Type B pancreatic cell (in vitro differentiated cells): ENCODE data around the gene LCAT. TPM values are rescaled to one million over a fixed set of nuclear protein-coding genes. Genes with fewer than 3 reads are reported as not detected.

Source experiments
- DNase-seq: peaks from one replicate; pipeline ENCODE4 v3.0.0; 2021; ENCODE audit warnings: mixed read lengths; ENCODE audit not compliant: unreplicated experiment; ENCODE audit errors: extremely low spot score
- H3K27ac Mint-ChIP-seq: 2 replicates; pipeline ENCODE4 v1.8.0; 2021; ENCODE audit warnings: mild to moderate bottlenecking, mixed read lengths
- H3K27me3 Mint-ChIP-seq: 2 replicates; pipeline ENCODE4 v1.8.0; 2021; ENCODE audit warnings: mixed read lengths
- H3K36me3 Mint-ChIP-seq: 2 replicates; pipeline ENCODE4 v1.8.0; 2021; ENCODE audit warnings: mixed read lengths
- H3K4me1 Mint-ChIP-seq: one replicate; pipeline ENCODE4 v1.8.0; 2021; ENCODE audit warnings: mixed read lengths; ENCODE audit not compliant: unreplicated experiment
- H3K4me3 Mint-ChIP-seq: 2 replicates; pipeline ENCODE4 v1.8.0; 2021; ENCODE audit warnings: mild to moderate bottlenecking, mixed read lengths
- H3K9me3 Mint-ChIP-seq: 2 replicates; pipeline ENCODE4 v1.8.0; 2021; ENCODE audit warnings: mixed read lengths
- CTCF ChIP-seq: fragments of 200-600 bp; sonication (generic); conservative IDR thresholded peaks from 2 replicates; pipeline ENCODE4 v1.5.0; 2021; ENCODE audit warnings: antibody characterized with exemption, mild to moderate bottlenecking
- total RNA-seq: library from RNA; stranded (reverse); gene quantifications from 2 replicates; pipeline ENCODE4 v1.2.1, GENCODE V29; 2021; ENCODE audit warnings: low replicate concordance

LCAT gene
- total RNA-seq, 1 donor from 2014 or later = 26.1 TPM

- H3K27ac Mint-ChIP-seq = no peak overlapping the region
- H3K36me3 Mint-ChIP-seq = peaks cover 18% of the 10 kb centered on the region
- DNase-seq = no peak
- no peaks in the 10 kb centered on the region for H3K27me3 Mint-ChIP-seq
- H3K9me3 Mint-ChIP-seq = no peaks in the 10 kb centered on the region
- H3K4me3 Mint-ChIP-seq = no peak overlapping the region
- H3K4me1 Mint-ChIP-seq = peaks cover 21% of the 10 kb centered on the region
- no peak for TF ChIP-seq CTCF
Observed at GRCh38 chr16:67962135-67962534, 18.2 kb upstream of the LCAT start.

- H3K27ac Mint-ChIP-seq = no peak overlapping the region
Observed at GRCh38 chr16:67961551-67961957, 17.6 kb upstream of the LCAT start.

GRCh38 chr16:67959536-67960329, 15.8 kb upstream of the LCAT start:
- H3K9me3 Mint-ChIP-seq = no peaks in the 10 kb centered on the region
- DNase-seq = no peak
- no peak overlapping the region for H3K27ac Mint-ChIP-seq
- H3K4me3 Mint-ChIP-seq = no peak overlapping the region
- H3K27me3 Mint-ChIP-seq = no peaks in the 10 kb centered on the region
- peaks cover 13% of the 10 kb centered on the region for H3K36me3 Mint-ChIP-seq
- TF ChIP-seq CTCF = no peak
- peaks cover 6% of the 10 kb centered on the region for H3K4me1 Mint-ChIP-seq

More at GRCh38 chr16:67961551-67961957, 17.6 kb upstream of the LCAT start:
- Mint-ChIP-seq H3K4me1 (peaks cover 18% of the 10 kb centered on the region), H3K9me3 (no peaks in the 10 kb centered on the region), H3K36me3 (peaks cover 18% of the 10 kb centered on the region), H3K4me3 (no peak overlapping the region), H3K27me3 (no peaks in the 10 kb centered on the region)
- DNase-seq = no peak
- no peak for TF ChIP-seq CTCF

- peaks cover 9% of the 10 kb centered on the region for H3K36me3 Mint-ChIP-seq
- TF ChIP-seq CTCF = no peak
- H3K9me3 Mint-ChIP-seq = no peaks in the 10 kb centered on the region
- no peak overlapping the region for H3K27ac Mint-ChIP-seq
- DNase-seq = no peak
- no peaks in the 10 kb centered on the region for H3K4me1 Mint-ChIP-seq
- H3K4me3 Mint-ChIP-seq = no peak overlapping the region
- H3K27me3 Mint-ChIP-seq = no peaks in the 10 kb centered on the region
Observed at GRCh38 chr16:67957622-67958021, 13.7 kb upstream of the LCAT start.

- no peaks in the 10 kb centered on the region for H3K9me3 Mint-ChIP-seq
- TF ChIP-seq CTCF = no peak
- peaks cover 5% of the 10 kb centered on the region for H3K36me3 Mint-ChIP-seq
- H3K27ac Mint-ChIP-seq = no peak overlapping the region
- no peak for DNase-seq
- no peaks in the 10 kb centered on the region for H3K27me3 Mint-ChIP-seq
- no peaks in the 10 kb centered on the region for H3K4me1 Mint-ChIP-seq
- H3K4me3 Mint-ChIP-seq = no peak overlapping the region
Observed at GRCh38 chr16:67954421-67955196, 10.7 kb upstream of the LCAT start.
